A549 (cell line): Measurements from ENCODE around the gene ARHGAP12. TPM values are rescaled to one million over a fixed set of nuclear protein-coding genes. Genes with fewer than 3 reads are reported as not detected.
A peak's percentile ranks its signal among the peaks of the same experiment; 100 is the strongest.

Experiments
- ATAC-seq, 2 experiments: fragments of 200-7000 bp in 1 of 2; fragments of >200 bp in 1 of 2; cut with Nextera tagmentation in 1 of 2; cut with Tn5 transposase in 1 of 2; 3 replicates each; pipeline versions ENCODE4 v1.8.0 to v1.9.1; 2018 to 2020; ENCODE audit warnings: mild to moderate bottlenecking in 1 of 2, moderate library complexity in 1 of 2
- CTCF ChIA-PET: fragments of 300-600 bp; sonication (Branson Sonifier 250); formaldehyde crosslinking; extraction: SDS; loops from one replicate; lab custom pipeline; 2021; ENCODE audit warnings: antibody characterized with exemption, inconsistent platforms; lab: Yijun Ruan, JAX
- POLR2A ChIA-PET: fragments of 350-600 bp; formaldehyde crosslinking; extraction: SDS; loops from one replicate; lab custom pipeline; 2021; ENCODE audit warnings: antibody characterized with exemption, inconsistent platforms; lab: Yijun Ruan, JAX
- DNase-seq, 2 experiments: peaks; one replicate each; pipeline versions ENCODE4 v3.0.0 to v3.0.0-alpha.2; 2011 to 2016; ENCODE audit warnings: low read depth in 1 of 2, low spot score in 1 of 2
- FAIRE-seq: peaks from 2 replicates; lab custom pipeline; 2011; peaks lifted over from hg19 to GRCh38; lab: Jason Lieb, UNC
- H3K27ac ChIP-seq, 2 experiments: fragments of >200 bp; sonication (Bioruptor Twin); formaldehyde crosslinking; 3 replicates each; pipeline ENCODE4 v1.5.1; 2016 to 2017
- H3K4me1 ChIP-seq: fragments of >200 bp; sonication (Bioruptor Twin); formaldehyde crosslinking; 3 replicates; pipeline ENCODE4 v1.6.1; 2016
- H3K4me2 ChIP-seq: fragments of >200 bp; sonication (Bioruptor Twin); formaldehyde crosslinking; 3 replicates; pipeline ENCODE4 v1.6.1; 2016
- H3K4me3 ChIP-seq: fragments of >200 bp; sonication (Bioruptor Twin); formaldehyde crosslinking; 3 replicates; pipeline ENCODE4 v1.5.1; 2016
- H3K9me3 ChIP-seq: fragments of >200 bp; sonication (Bioruptor Twin); formaldehyde crosslinking; 3 replicates; pipeline ENCODE4 v1.6.1; 2016
- CEBPB ChIP-seq, 2 experiments: fragments of >200 bp in 1 of 2; sonication (Bioruptor Twin) in 1 of 2; formaldehyde crosslinking in 1 of 2; IDR thresholded peaks; 2 replicates each; pipeline ENCODE4 v1.6.1; 2012 to 2016
- ESRRA ChIP-seq: fragments of 150-350 bp; IDR thresholded peaks from 2 replicates; pipeline ENCODE4 v1.6.1; 2014; ENCODE audit warnings: mild to moderate bottlenecking, low read length, borderline replicate concordance
- FOSB ChIP-seq: fragments of 250-450 bp; sonication (Bioruptor Pico); IDR thresholded peaks from 2 replicates; pipeline ENCODE4 v1.5.0; 2020; ENCODE audit warnings: mild to moderate bottlenecking, moderate library complexity
- FOSL2 ChIP-seq, 2 experiments: fragments of 450-650 bp in 1 of 2; fragments of >200 bp in 1 of 2; sonication (Bioruptor Twin) in 1 of 2; formaldehyde crosslinking; IDR thresholded peaks; 2 replicates each; pipeline versions ENCODE4 v1.5.0 to v1.6.1; 2016 to 2020; ENCODE audit warnings: mild to moderate bottlenecking in 1 of 2, moderate library complexity in 1 of 2
- HEYL ChIP-seq: fragments of 250-450 bp; sonication (Bioruptor Pico); IDR thresholded peaks from 2 replicates; pipeline ENCODE4 v1.8.0; 2021; ENCODE audit warnings: mild to moderate bottlenecking, moderate library complexity
- JUNB ChIP-seq: fragments of >200 bp; sonication (Bioruptor Twin); formaldehyde crosslinking; IDR thresholded peaks from 2 replicates; pipeline ENCODE4 v1.6.1; 2016
- KDM1A ChIP-seq: fragments of 200-600 bp; sonication (generic); IDR thresholded peaks from 2 replicates; pipeline ENCODE4 v1.6.1; 2016; ENCODE audit warnings: low read depth, mild to moderate bottlenecking
- MAFK ChIP-seq: fragments of 450-650 bp; IDR thresholded peaks from 2 replicates; pipeline ENCODE4 v1.6.1; 2014; ENCODE audit not compliant: partially characterized antibody
- MAZ ChIP-seq: fragments of 150-350 bp; IDR thresholded peaks from 2 replicates; pipeline ENCODE4 v1.6.1; 2014; ENCODE audit warnings: antibody characterized with exemption, low read depth, low read length, borderline replicate concordance
- NFE2L2 ChIP-seq: fragments of 150-350 bp; conservative IDR thresholded peaks from 2 replicates; pipeline ENCODE4 v1.6.1; 2014; ENCODE audit warnings: low read length
- PHF8 ChIP-seq: fragments of 200-600 bp; sonication (generic); IDR thresholded peaks from 2 replicates; pipeline ENCODE4 v1.6.1; 2016; ENCODE audit warnings: low read depth, mild to moderate bottlenecking, antibody characterized with exemption, moderate library complexity, borderline replicate concordance
- POLR2A ChIP-seq: IDR thresholded peaks from 2 replicates; pipeline ENCODE4 v1.6.1; 2012; ENCODE audit warnings: mild to moderate bottlenecking, low read length
- POLR2AphosphoS2 ChIP-seq: conservative IDR thresholded peaks from 2 replicates; pipeline ENCODE4 v1.6.1; 2012; ENCODE audit warnings: low read length, improper control_type of control experiment, inconsistent platforms
- RAD21 ChIP-seq, 2 experiments: fragments of >200 bp in 1 of 2; sonication (Bioruptor Twin) in 1 of 2; formaldehyde crosslinking in 1 of 2; IDR thresholded peaks in 1 of 2; conservative IDR thresholded peaks in 1 of 2; 2 replicates in 1 of 2; 3 replicates in 1 of 2; pipeline ENCODE4 v1.6.1; 2012 to 2018; ENCODE audit warnings: inconsistent platforms in 1 of 2
- RCOR1 ChIP-seq: fragments of 150-350 bp; IDR thresholded peaks from 2 replicates; pipeline ENCODE4 v1.6.1; 2014; ENCODE audit warnings: antibody characterized with exemption, low read length, low read depth
- RFX5 ChIP-seq: fragments of 450-650 bp; IDR thresholded peaks from 2 replicates; pipeline ENCODE4 v1.7.1; 2014; ENCODE audit warnings: antibody characterized with exemption, mild to moderate bottlenecking, moderate library complexity
- RNF2 ChIP-seq: fragments of 200-600 bp; sonication (generic); IDR thresholded peaks from 2 replicates; pipeline ENCODE4 v1.6.1; 2016; ENCODE audit warnings: low read depth, mild to moderate bottlenecking, antibody characterized with exemption, moderate library complexity, borderline replicate concordance
- SMC3 ChIP-seq: fragments of >200 bp; sonication (Bioruptor Twin); formaldehyde crosslinking; IDR thresholded peaks from 3 replicates; pipeline ENCODE4 v1.6.1; 2018; ENCODE audit warnings: inconsistent platforms
- SREBF2 ChIP-seq: fragments of 450-650 bp; IDR thresholded peaks from 2 replicates; pipeline ENCODE4 v1.6.1; 2014; ENCODE audit warnings: mild to moderate bottlenecking, moderate library complexity
- TP53 ChIP-seq: fragments of 250-450 bp; sonication (Bioruptor Pico); IDR thresholded peaks from 2 replicates; pipeline ENCODE4 v1.5.0; 2021; ENCODE audit warnings: mild to moderate bottlenecking, moderate library complexity
- ZFP36 ChIP-seq: fragments of 450-650 bp; IDR thresholded peaks from 2 replicates; pipeline ENCODE4 v1.6.1; 2014; ENCODE audit warnings: borderline replicate concordance; ENCODE audit not compliant: partially characterized antibody
- ZNF302 ChIP-seq: fragments of 250-450 bp; sonication (Bioruptor Pico); IDR thresholded peaks from 2 replicates; pipeline ENCODE4 v1.9.0; 2021; ENCODE audit warnings: inconsistent platforms, mild to moderate bottlenecking, moderate library complexity
- ZSCAN20 ChIP-seq: fragments of 250-450 bp; sonication (Bioruptor Pico); IDR thresholded peaks from 2 replicates; pipeline ENCODE4 v1.8.0; 2022; ENCODE audit warnings: mild to moderate bottlenecking, moderate library complexity
- WGBS: methylation state at CpG from one replicate; pipeline ENCODE4 v1.1.6; 2017; ENCODE audit errors: missing lambda C conversion rate; 5-methylcytosine and 5-hydroxymethylcytosine counted together
- polyA plus RNA-seq, 4 experiments: library from polyadenylated mRNA; depleted of rRNA in 3 of 4; stranded (reverse); fragments of >200 nt; fragmentation: RNase III in 1 of 4; extraction: RNeasy Plus Mini Kit Qiagen cat#74134 plus additional on column Dnase treatment in 1 of 4; gene quantifications; 2 replicates in 3 of 4; 3 replicates in 1 of 4; pipeline ENCODE4 v1.2.3, GENCODE V29; 2011 to 2017
- TF ChIP-seq, protein P1 (sequence below): IDR thresholded peaks from 2 replicates; pipeline ENCODE4 v1.6.1; 2012; ENCODE audit warnings: low read depth, borderline replicate concordance
- TF ChIP-seq, protein P2 (sequence below): fragments of >200 bp; sonication (Bioruptor Twin); formaldehyde crosslinking; IDR thresholded peaks from 2 replicates; pipeline ENCODE4 v1.6.1; 2016
- TF ChIP-seq, protein P3 (sequence below): fragments of 250-450 bp; sonication (Bioruptor Pico); IDR thresholded peaks from 2 replicates; pipeline ENCODE4 v1.5.0; 2021; ENCODE audit warnings: mild to moderate bottlenecking, moderate library complexity, borderline replicate concordance
- TF ChIP-seq, protein P4 (sequence below): fragments of 450-650 bp; IDR thresholded peaks from 2 replicates; pipeline ENCODE4 v1.6.1; 2014; ENCODE audit warnings: antibody characterized with exemption

ARHGAP12 gene
- polyA plus RNA-seq, 2 of the 4 experiments (the other 2 are of a cell fraction): 22.1 to 49.3 TPM

DNA sequence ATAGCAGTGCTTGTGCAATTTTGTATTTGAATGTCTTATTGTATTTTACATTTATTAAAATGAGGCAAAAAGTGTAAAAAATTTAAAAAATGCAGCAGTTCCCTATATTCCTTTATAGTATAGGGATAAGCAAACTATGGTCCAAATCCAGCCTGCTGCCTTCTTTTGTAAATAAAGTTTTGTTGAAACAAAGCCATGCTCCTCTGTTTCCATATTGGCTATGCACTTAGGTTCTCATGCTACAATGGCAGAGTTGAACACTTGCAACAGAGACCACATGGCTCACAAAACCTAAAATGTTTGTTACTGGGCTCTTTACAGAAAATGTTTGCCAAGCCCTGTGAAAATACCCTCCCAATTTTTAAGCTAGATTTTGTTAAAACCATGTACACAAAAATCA, 50.1 kb downstream of the ARHGAP12 start:
- ATAC-seq: no peak
- CTCF ChIA-PET: interaction anchor here (0.6 to 4.3 kb wide), 5 partner anchors 14 to 149 kb away, joined by 3 to 19 read pairs (median 4); no protein-coding TSS in a partner anchor
- no peak for DNase-seq
- H3K4me3 ChIP-seq: no peak overlapping the region
- no peaks in the 10 kb centered on the region for H3K9me3 ChIP-seq
- peak overlapping the region; percentile 6 to 38; a peak in 4 of 6 replicates for H3K27ac ChIP-seq
- FAIRE-seq: no peak
- peaks cover 91% of the 10 kb centered on the region for H3K4me1 ChIP-seq
- TF ChIP-seq, protein P1, sequence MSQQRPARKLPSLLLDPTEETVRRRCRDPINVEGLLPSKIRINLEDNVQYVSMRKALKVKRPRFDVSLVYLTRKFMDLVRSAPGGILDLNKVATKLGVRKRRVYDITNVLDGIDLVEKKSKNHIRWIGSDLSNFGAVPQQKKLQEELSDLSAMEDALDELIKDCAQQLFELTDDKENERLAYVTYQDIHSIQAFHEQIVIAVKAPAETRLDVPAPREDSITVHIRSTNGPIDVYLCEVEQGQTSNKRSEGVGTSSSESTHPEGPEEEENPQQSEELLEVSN: no peak
- TF ChIP-seq RFX5 (no peak), RCOR1 (no peak), POLR2A (no peak), JUNB (no peak)
- POLR2A ChIA-PET: interaction anchor here (0.6 kb wide), 1 partner anchor 43 kb away, joined by 4 read pairs; no protein-coding TSS in a partner anchor
- H3K4me2 ChIP-seq: 0 out of 3 replicates have a peak overlapping the region, but pooled peaks have one; percentile 28

DNA sequence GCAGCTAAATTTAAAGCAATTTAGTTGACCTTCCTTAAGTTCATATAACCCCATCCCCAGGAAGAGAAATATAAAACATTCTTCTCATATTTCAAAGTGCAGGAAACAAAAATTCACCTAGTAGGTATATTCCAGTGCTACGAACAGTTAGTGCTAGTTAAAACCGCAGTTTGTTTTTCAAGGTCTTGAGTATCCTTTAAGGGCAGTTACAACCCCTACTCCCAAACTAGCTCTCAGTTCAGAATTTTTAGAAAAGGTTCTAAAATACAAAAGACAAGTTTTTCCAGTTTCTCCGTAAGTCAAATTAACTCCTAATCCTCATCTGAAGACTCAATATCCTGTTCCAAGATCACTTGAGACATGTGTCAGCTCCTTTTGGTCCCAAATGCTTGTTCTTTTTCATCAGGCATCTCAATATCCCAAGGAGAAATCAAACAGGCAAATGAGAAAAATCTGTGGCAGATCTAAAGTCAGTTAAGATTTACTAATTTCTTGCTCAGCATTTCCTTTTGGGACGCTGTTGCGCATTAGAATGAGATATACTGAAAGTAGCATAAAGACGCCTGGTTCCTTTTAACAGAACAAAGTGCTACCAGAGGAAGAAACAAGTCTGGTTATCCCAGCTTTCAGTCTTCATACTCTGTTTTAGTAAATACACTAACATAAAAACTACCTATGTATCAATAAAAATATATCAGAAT, 51.8 kb downstream of the ARHGAP12 start:
- H3K4me3 ChIP-seq: no peak overlapping the region
- no peaks in the 10 kb centered on the region for H3K9me3 ChIP-seq
- CTCF ChIA-PET: interaction anchor here (1.1 kb wide), 2 partner anchors 14 to 129 kb away, joined by 4 to 5 read pairs; no protein-coding TSS in a partner anchor
- FAIRE-seq (no peak), DNase-seq (no peak), ATAC-seq (no peak)
- peaks cover 82% of the 10 kb centered on the region for H3K4me1 ChIP-seq
- WGBS: 85% methylated on average over 6 of the region's 6 CpGs
- peak overlapping the region in 1 of 2 experiments; percentile 61; a peak in 3 of 6 replicates for H3K27ac ChIP-seq
- TF ChIP-seq HEYL (CRISPR knock-in tag): no peak
- TF ChIP-seq CEBPB (IDR thresholded peaks at IDR 0.05): no peak
- no peak for TF ChIP-seq RAD21 (conservative IDR thresholded peaks at IDR 0.05 in 1 of 2, IDR thresholded peaks at IDR 0.05 in 1 of 2)
- TF ChIP-seq ZFP36: no peak
- no peak for TF ChIP-seq MAZ
- no peak for TF ChIP-seq ZSCAN20 (CRISPR knock-in tag)
- no peak for TF ChIP-seq ESRRA
- TF ChIP-seq, protein P2, sequence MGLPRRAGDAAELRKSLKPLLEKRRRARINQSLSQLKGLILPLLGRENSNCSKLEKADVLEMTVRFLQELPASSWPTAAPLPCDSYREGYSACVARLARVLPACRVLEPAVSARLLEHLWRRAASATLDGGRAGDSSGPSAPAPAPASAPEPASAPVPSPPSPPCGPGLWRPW: no peak
- H3K4me2 ChIP-seq: 0 out of 3 replicates have a peak overlapping the region, but pooled peaks have one; percentile 1
- POLR2A ChIA-PET: interaction anchor here (0.7 kb wide), 3 partner anchors 9 to 1445 kb away, joined by 3 to 4 read pairs (median 4); no protein-coding TSS in a partner anchor

DNA sequence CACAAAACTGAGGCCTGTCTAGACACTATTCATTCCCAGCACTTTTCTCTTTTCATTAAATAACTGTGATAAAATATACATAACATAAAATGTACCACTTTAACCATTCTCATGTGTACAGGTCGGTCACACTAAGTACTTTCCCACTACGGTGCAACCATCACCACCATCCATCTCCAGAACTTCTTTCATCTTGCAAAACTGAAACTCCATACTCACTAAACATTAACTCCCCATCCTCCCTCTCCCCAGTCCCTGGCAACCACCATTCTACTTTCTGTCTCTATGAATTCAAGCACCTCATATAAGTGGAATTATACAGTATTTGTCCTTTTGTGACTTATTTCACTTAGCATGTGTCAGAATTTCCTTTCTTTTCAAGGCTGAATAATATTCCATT, 53.0 kb downstream of the ARHGAP12 start:
- DNase-seq (no peak), FAIRE-seq (no peak), ATAC-seq (no peak)
- H3K27ac ChIP-seq: no peak overlapping the region
- peaks cover 88% of the 10 kb centered on the region for H3K4me1 ChIP-seq
- WGBS: 88% methylated on average over 2 of the region's 2 CpGs
- no peak overlapping the region for H3K4me2 ChIP-seq
- TF ChIP-seq PHF8 (no peak), SREBF2 (no peak), JUNB (no peak), NFE2L2 (no peak), ZSCAN20 (CRISPR knock-in tag) (no peak), CEBPB (IDR thresholded peaks at IDR 0.05) (no peak), KDM1A (no peak), ZNF302 (CRISPR knock-in tag) (no peak), POLR2AphosphoS2 (no peak), SMC3 (no peak), FOSB (CRISPR knock-in tag) (no peak), FOSL2 (IDR thresholded peaks at IDR 0.05) (no peak), FOSL2 (CRISPR knock-in tag; IDR thresholded peaks at IDR 0.05) (no peak), HEYL (CRISPR knock-in tag) (no peak), RNF2 (no peak), MAFK (no peak), TP53 (no peak)
- TF ChIP-seq, protein P3, sequence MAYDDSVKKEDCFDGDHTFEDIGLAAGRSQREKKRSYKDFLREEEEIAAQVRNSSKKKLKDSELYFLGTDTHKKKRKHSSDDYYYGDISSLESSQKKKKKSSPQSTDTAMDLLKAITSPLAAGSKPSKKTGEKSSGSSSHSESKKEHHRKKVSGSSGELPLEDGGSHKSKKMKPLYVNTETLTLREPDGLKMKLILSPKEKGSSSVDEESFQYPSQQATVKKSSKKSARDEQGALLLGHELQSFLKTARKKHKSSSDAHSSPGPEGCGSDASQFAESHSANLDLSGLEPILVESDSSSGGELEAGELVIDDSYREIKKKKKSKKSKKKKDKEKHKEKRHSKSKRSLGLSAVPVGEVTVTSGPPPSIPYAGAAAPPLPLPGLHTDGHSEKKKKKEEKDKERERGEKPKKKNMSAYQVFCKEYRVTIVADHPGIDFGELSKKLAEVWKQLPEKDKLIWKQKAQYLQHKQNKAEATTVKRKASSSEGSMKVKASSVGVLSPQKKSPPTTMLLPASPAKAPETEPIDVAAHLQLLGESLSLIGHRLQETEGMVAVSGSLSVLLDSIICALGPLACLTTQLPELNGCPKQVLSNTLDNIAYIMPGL (CRISPR knock-in tag): no peak
- TF ChIP-seq, protein P2: no peak
- TF ChIP-seq, protein P4, sequence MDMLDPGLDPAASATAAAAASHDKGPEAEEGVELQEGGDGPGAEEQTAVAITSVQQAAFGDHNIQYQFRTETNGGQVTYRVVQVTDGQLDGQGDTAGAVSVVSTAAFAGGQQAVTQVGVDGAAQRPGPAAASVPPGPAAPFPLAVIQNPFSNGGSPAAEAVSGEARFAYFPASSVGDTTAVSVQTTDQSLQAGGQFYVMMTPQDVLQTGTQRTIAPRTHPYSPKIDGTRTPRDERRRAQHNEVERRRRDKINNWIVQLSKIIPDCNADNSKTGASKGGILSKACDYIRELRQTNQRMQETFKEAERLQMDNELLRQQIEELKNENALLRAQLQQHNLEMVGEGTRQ: no peak
- H3K9me3 ChIP-seq: no peaks in the 10 kb centered on the region
- CTCF ChIA-PET: interaction anchor here (1.6 kb wide), 1 partner anchor 82 kb away, joined by 3 read pairs; no protein-coding TSS in a partner anchor
- POLR2A ChIA-PET: no interaction called here
- H3K4me3 ChIP-seq: no peak overlapping the region
